GM18907 (cell line): ENCODE results near the gene VIL1.
A peak's percentile ranks its signal among the peaks of the same experiment; 100 is the strongest.

Source experiments
- ATAC-seq: cut with Tn5 transposase; IDR thresholded peaks from one replicate; pipeline ENCODE4 v1.9.1; 2021; ENCODE audit warnings: mild to moderate bottlenecking, moderate library complexity; ENCODE audit not compliant: unreplicated experiment

Gene VIL1

GRCh38 chr2:218394298-218395089 is 24.4 kb upstream of the VIL1 start:
- ATAC-seq, result no peak

DNA sequence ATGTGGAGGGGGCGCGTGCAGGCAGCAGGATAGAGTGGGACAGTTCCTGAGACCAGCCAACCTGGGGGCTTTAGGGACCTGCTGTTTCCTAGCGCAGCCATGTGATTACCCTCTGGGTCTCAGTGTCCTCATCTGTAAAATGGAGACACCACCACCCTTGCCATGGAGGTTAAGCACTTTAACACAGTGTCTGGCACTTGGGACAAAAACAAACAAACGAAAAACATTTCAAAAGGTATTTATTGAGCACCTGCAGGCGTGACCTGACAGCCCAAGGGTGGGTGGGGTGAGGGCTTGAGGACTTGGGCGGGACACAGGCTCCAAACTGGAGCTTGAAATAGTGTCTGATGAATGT is 23.9 kb upstream of the VIL1 start:
- no peak for ATAC-seq

GRCh38 chr2:218395456-218395825 is 23.5 kb upstream of the VIL1 start:
- no peak for ATAC-seq

- peak; percentile 48 for ATAC-seq
Observed at GRCh38 chr2:218395826-218396687, 22.9 kb upstream of the VIL1 start.

DNA sequence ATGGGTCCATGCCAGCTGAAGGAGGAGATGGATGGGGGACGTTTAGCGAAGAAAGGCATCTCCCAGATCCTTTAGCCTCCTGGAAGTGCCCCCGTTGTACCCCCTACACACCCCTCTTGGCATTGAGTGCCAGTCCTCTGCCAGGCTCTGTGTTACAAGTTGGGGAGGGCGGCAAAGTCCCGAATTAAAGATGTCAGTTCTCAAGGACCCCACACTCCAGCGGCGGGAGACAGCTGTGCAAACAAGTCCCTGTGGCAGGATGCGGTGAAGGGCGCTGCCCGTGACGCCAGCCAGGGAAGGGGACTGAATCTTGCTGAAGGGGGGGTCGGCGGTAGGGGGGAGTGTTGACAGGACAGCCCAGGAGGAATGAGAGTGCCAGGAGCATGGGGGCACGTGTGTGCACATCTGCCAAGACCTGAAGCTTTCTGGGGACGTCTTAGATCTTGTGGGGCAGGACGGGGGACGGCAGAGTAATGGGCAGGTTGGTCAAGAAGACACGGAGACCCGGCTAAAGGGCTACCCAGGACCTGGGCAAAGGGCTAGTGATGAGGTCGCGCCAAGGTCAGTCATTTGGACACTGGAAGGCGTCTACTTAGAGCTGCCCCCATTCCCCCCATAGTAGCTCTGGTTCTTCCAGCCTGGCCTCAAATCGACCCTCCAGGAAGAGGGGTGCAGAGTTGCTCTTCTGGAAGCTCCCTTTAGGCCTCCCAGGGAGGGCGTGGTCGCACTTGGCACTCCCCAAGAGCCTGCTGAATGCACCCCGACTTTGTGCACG is 22.0 kb upstream of the VIL1 start:
- no peak for ATAC-seq

DNA sequence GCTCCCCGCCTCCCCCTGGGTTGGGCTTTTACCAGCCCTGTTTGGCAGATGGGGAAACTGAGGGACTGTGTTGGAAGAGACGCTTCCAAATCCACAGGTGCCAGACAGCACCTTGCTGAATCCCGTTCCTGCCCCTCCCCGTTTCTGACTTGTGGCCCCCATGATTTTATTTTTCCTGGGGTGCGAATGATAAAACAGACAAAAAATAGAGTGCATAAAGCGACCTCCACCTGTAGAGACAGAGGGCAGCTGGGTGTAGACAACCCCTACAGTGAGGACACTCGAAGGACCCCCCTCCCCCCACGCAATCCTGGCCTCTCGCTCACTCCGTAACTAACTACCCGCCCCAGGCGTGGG is 21.5 kb upstream of the VIL1 start:
- no peak for ATAC-seq

DNA sequence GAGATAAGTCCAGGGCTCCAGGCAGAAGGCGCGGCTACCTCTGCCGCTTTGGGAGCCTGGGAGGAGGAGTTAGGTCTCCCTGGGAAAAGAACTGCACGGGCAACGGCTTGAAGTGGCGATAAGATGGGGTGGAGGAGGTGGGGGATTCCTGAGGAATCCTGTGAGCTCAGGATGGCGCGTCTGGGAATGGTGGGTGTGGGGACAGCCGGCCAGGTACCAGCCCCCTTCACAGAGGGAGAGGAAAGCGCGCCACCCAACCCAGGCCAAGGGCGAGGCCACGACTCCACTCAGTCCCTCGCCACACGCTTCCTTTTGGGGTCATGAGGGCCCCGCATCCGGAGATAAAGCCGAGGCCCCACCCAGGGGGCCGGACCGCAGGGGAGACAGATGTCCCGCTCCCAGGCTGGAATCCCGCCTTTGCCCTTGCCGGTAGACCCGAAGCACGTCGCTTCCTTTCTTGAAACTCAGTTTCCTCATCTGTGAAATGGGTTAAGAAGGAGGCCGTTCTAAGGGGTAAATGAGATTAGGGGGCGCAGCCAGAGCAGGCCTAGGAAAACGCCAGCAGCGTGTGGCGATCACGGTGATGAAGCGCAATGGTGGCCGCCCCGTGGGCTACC is 21.0 kb upstream of the VIL1 start:
- peak; percentile 26 for ATAC-seq

DNA sequence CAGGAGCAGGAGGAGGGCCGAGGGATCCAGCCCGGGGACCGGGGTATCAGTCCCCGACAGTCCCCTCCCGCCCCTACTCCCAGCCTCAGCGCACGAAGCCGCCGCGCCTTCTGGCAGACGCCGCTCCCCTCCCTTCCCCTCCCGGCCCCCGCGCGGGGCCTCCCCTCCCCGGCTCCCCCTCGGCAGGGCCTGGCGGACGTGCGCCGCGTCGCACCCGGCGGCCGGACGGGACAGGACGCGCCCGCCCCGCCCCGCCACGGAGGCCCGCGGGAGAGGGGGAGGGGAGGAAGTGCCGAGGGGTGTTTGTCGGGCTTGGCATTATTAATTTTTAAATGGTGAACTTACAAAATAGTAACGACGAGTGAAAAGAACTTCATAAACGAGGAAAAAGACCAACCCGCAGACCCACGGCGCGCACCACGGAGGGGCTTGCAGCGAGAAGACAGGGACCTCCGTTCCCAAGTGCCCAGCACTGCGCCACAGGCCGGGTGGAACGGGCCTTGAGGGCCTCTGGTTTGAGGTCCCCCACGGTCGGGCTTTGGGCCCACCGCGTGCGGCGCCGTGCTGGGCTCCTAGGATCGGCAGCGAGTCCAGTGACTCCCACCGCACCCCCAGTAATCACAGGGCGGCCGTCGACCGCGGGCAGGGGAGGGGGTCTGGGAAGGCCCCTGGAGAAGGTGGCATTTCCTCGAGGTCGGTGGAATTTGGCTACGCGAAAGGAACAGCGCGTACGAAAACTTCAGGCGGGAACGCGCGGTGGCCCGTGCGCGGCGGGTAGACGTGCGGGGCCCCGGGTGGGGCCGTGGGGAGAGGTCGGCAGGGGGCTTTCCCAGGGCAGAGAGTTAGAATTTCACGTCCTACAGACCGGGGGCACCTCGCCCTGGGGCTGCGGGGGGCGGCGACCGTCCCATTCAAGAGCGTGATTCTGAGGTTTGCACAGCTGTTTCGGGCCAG is 20.2 kb upstream of the VIL1 start:
- peak; percentile 18 for ATAC-seq

DNA sequence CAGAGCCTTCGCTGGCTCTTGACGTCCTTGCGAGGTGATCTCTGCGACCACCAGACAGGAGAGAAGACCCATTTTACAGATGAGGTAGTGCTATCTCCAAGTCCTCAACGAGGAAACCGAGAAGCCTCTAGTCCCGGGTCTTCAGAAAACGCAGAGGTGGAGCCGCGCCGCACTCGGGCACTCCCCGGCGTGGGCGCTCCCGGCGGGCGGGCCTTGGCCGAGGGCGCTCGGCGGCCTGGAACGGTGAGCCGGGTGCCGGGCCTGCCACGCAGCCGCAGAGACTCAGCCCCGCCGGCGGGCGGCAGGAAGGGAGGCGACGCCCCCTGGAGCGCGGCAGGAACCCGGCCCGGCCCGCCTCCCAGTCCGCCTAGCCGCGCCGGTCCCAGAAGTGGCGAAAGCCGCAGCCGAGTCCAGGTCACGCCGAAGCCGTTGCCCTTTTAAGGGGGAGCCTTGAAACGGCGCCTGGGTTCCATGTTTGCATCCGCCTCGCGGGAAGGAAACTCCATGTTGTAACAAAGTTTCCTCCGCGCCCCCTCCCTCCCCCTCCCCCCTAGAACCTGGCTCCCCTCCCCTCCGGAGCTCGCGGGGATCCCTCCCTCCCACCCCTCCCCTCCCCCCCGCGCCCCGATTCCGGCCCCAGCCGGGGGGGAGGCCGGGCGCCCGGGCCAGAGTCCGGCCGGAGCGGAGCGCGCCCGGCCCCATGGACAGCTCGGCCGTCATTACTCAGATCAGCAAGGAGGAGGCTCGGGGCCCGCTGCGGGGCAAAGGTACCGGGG is 19.3 kb upstream of the VIL1 start, which contains the start of gene CTDSP1:
TSS of gene CTDSP1 (plus strand) at position 478 of the 776 bp plus-strand sequence. CDS start at position 701, 223 bp downstream.
- ATAC-seq, result peak; percentile 39

DNA sequence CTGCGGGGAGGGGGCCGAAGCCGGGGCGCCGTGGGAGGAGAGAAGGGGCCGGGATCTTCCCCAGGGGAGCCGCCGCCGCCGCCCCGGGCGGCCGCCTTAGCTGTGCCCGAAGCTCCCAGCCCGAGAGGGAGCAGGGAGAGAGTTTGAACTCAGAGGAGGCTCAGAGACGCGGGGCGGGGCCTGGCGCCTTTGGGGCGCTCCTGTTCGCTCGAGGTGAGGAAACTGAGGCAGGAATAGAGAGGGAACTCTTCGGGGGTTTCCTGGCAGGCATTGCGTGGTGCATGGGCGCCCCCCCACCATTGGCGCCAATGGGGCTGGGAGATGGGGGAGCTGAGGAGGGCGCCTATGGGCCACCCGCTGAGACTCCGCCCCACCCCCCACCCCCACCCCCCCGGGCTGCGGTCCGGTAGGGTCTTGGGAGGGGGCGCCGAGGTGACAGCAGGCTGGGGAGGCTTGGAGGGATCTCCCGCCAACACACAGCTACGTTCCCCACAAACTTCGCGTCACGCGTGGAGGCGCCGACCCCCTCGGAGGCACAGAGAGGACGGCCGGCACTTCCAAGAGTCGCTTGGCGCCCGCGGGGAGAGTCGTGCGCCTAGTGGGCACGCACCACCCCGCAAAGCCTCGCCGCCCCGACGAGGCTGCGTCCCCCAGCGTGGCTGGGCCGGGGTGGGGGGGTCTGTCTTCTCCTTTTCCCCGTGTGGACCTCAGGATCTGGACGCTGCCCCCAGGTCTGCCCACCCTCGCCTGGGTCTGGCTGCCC is 18.6 kb upstream of the VIL1 start:
- no peak for ATAC-seq

- ATAC-seq, result no peak
Observed at GRCh38 chr2:218400930-218401881, 17.7 kb upstream of the VIL1 start.

GRCh38 chr2:218401890-218402289 is 17.0 kb upstream of the VIL1 start:
- no peak for ATAC-seq

DNA sequence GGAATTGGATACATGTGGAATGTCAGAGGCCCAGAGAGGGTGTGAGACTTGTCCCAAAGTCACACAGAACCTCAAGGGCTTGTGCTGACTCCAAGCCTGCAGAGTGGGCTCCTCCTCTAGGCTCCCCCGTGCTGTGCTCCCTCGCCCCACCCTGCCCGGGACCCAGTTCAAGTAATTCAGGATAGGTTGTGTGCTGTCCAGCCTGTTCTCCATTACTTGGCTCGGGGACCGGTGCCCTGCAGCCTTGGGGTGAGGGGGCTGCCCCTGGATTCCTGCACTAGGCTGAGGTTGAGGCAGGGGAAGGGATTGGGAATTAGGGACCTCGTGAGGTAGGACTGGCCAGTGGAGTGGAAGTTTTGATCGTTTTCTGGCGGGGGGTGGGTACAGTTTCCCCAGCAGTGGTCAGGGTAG is 16.4 kb upstream of the VIL1 start:
- no peak for ATAC-seq

GRCh38 chr2:218402911-218403411 is 16.0 kb upstream of the VIL1 start:
- no peak for ATAC-seq

- no peak for ATAC-seq
Observed at GRCh38 chr2:218403810-218404209, 15.1 kb upstream of the VIL1 start.

DNA sequence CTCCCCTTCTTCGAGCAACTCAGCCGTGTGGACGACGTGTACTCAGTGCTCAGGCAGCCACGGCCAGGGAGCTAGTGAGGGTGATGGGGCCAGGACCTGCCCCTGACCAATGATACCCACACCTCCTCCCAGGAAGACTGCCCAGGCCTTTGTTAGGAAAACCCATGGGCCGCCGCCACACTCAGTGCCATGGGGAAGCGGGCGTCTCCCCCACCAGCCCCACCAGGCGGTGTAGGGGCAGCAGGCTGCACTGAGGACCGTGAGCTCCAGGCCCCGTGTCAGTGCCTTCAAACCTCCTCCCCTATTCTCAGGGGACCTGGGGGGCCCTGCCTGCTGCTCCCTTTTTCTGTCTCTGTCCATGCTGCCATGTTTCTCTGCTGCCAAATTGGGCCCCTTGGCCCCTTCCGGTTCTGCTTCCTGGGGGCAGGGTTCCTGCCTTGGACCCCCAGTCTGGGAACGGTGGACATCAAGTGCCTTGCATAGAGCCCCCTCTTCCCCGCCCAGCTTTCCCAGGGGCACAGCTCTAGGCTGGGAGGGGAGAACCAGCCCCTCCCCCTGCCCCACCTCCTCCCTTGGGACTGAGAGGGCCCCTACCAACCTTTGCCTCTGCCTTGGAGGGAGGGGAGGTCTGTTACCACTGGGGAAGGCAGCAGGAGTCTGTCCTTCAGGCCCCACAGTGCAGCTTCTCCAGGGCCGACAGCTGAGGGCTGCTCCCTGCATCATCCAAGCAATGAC is 14.4 kb upstream of the VIL1 start:
- ATAC-seq, result no peak
